GM10847 (cell line): ENCODE measurements around the gene NTN3.

Experiments
- POLR2A ChIP-seq: IDR thresholded peaks from 2 replicates; pipeline ENCODE4 v1.6.1; 2011; ENCODE audit not compliant: insufficient read length; ENCODE audit errors: extremely low read depth

NTN3 gene

DNA sequence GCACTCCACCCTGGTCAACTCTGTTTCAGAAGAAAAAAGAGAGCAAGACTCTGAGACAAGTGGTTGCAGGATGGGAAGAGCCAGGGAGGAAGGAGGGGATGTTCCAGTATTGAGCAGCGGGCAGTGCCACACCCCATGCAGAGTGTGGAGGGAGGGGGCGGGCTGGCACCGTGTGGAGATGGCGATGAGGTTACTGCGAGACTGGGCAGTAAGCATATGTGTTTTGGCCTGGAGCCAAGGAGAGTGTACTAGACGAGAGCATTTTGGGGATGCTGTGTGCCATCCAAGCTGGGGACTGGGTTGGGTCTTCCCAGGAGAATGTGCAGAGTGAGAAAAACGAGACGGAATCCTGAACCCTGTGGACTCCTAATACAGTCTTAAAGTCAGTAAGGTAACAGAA is 7.2 kb downstream of the NTN3 start:
- TF ChIP-seq POLR2A: no peak

DNA sequence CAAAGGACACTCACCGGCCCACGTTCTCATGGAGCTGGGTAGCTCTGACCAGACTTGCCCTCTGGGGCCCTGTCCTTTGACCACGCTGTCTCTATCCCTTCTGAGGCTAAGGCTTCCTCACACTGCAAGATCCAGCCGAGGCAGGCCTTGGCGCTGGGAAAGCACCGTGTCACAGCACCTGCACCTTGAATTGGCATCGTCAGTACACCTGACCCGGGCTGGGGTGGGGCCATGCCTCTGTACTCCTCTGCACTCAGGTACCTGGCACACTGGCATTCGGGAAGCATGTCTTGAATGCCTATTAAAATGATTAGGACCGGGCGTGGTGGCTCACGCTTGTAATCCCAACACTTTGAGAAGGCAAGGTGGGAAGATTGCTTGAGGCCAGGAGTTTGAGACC is 9.9 kb downstream of the NTN3 start:
- no peak for TF ChIP-seq POLR2A

DNA sequence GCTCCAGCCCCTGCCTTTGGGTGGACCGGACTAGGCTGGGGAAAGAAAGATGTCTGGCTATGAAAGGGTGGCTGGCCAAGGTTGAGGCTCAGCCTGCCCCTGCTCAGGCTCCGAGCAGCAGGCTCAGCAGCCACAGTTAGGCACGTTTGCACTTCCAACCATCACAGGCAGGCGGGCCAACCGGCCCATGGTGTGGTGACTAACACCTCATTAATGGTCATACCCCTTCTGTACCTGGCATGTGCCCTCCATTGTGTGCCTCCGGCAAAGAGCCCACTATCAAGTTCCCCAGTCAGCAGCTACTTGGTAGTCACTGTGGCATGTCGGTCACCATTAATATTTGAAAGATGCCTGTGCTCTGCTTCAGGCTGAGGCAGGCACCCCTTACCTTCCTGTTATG is 10.6 kb downstream of the NTN3 start:
- TF ChIP-seq POLR2A: no peak

DNA sequence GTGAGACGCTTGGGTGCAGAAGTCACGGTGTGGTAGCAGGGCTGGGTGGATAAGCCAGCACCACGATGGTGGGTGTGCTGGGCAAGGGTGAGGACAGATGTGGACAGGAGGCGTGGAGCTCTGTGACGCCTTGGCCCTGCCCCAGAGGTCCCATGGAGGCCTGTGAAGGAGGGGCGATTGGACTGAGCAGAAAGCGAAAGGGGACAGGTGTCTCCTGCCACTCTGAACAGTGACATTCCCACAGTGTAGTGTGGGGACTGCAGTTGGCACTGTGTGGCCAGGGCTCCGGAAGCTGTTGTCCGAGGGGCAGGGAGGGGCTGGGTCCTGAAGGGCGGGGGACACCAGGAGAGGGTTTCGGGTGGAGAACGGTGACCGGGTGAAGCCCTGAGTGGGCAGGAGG is 11.2 kb downstream of the NTN3 start:
- TF ChIP-seq POLR2A: no peak

DNA sequence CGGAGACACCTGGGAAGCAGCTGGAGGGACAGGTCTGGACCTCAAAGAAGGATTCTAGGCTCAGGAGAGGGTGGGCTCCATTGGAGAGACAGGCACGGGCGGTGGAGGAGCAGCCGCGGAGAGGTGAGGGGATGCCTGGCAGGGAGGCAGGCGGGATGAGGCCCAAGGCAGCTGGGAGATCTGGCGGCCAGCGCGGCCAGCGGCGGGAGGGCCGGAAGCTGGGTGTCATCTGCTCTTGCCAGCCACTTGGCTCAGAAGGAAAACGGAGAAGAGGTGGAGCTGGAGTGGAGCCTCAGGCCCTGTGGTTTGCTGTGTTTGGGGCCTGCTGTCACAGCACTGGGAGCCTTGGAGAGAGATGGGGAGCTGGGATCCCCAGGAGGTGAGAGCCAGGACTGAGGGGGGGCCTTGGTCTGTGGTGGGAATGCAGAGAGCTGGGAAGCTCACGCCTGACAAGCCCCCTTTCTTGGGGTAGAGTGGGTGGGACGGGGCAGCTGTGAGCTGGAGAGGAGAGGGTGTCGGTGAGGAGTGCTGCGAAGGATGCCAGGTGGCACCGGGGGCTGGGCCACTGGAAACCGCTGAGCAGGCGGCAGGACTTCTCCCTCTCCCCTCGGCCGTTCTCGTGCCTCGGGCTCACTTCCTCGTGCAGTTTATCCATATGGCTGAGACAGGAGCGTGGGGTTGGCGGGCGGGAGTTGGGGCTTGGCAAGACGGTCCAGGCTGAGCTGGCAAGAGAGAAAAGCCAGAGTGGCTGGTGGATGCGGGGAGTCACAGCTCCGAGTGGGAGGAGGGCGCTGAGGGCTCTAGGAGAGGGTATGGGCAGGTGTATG is 11.8 kb downstream of the NTN3 start:
- no peak for TF ChIP-seq POLR2A

DNA sequence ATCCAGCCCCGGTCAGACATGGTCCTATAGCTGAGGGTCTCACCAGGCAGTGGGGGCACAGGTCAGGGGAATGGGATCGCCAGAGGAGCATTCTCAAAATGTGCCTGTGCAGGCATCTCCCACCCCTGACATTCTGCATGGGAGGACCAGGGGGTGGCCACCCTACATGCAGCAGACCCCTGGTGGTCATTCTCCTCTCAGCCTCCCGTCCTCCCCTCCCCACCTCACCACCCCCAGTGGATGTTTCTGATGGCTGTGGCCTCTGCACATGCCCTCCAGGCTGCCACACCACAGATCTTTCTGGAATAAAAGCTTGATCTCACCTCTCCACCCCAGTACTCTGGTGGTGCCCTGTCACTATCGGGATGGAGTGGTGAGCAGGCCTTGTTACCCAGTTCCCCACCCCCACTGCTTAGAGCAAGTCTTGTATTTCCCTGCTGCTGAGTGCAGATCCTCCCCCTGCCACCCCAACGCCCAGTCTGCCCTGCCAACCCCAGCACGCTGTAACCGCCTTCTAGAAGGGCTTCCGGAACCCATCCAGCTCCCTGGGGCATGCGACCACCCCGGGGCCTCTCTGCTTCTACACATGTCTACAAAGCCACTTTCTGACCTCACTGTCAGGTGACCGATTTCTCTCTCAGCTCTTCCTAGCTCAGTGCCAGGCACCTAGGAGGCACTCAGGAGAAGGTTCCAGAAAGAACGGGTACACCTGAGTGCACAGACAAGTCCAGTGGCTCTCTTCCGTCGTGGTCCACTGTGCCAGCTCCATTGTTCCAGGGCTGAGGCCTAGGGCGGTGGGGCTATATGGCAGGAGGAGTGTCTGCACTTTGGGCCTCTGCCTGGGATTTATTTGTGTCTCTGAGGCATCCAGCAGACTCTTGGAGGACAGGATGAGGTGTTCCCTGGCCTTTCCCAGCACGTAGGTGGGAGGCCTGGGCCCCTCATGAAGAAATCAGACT is 13.1 kb downstream of the NTN3 start:
- TF ChIP-seq POLR2A: no peak

DNA sequence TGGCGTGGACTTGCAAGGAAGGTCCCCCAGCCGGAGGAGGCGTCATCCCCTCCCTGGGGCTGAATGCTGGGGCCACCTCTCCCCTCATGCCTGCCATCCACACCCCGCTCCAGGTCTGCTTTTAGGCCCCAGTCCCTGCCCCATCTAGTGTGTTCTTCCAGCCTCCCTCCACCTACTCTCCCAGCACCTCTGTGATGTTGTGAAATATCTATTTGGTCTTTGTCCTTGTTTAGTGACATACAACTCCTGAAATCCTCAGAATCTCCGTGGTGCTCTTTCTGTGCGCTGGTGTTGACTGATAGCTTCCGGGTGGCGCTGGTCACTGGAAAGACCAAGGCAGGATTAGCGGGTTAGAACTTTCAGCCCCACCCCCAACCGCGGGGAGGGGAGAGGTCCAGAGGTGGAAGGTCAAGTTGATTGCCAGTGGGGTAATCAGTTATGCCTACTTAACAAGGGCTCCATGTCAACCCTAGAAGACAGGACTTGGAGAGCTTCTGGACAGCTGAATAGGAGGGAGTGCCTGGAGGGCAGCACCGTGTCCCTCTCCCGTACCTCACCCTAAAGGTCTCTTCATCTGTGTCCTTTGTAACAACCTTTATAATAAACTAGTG is 13.9 kb downstream of the NTN3 start:
- no peak for TF ChIP-seq POLR2A

DNA sequence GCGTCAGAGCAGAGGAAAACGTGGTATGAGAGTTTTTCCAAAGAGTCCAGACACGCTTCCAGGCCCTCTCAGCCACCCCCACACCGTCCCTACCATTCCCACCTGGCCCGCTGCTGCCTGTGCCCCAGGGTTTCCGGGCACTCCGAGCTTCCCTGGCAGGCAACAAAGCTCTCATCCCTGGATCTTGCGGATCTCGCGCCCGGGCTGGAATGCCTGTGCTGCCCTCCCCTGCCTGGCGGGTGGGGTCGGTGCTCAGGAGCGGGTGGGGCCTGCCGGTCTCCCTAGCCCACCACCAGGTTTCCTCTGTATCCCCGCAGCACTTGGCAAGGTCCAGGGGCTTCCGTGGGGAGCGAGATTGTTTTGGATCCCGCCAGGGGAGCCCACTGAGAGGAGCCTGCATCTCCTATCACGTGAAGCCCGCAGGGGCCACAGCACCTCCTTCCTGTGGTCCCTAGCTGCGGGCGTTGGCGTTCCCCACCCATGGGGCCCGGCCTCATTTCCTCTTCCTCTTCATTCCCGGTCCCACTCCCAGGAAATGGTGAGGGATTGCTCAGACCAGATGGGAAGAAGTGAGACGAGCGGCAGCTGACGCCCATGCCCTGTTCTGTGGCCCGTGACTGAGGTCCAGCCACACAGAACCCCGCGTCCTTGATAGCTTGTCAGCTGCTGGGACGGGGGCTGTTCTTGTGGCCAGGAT is 14.9 kb downstream of the NTN3 start:
- TF ChIP-seq POLR2A: no peak

DNA sequence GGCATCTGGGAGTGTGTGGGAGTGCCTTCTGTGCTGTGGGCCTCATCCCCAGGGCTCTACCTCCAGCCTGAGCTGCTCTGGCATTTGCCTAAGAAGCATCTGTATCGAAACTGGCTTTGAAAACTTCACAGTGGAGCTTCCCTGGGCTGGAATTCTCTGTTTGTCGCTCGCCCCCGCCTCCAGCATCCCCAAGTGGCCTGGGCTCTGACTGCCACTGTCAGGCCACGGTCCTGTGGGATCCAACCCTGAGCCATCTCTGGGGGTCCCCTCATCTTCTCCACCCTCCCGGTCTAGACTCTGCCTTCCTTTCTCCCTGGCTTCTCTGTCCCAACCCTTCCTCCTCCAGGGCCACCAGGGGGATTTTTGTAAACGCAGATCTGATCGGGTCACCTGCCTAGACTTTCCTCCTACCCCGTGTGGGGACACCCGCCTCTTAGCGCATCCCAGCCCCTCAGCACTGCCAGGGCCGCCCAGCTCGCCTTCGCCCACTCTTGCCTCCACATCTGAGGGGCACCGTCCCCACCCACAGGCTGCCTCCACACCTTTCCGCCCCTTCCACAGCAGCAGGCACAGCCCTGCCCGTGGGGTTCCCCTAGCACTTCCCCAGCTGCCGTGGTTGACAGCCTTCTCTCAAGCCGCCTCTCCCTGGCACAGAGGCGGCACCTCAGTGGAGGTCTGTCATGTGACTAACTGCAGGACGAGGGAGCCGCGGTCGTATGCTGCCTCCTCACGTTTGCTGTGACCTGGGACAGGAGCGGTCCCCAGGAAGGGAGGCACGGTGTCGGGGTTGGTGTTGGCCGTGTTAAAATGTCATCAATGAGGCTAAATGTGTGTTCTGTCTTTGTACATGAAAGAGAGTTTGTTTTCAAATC is 15.8 kb downstream of the NTN3 start:
- no peak for TF ChIP-seq POLR2A

DNA sequence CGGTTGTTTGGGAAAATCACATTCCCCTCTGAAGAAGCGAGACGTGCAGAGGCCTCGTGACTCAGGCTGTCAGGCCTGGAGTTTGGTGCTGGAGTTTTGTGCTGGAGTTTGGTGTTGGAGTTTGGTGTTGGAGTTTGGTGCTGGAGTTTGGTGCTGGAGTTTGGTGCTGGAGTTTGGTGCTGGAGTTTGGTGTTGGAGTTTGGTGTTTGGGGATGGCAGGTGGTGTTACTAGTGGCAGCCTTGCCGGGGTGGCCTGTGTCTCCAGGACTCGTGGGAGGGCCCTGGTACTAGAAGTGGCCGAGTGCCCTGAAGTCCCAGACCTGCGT is 16.4 kb downstream of the NTN3 start:
- TF ChIP-seq POLR2A: no peak

DNA sequence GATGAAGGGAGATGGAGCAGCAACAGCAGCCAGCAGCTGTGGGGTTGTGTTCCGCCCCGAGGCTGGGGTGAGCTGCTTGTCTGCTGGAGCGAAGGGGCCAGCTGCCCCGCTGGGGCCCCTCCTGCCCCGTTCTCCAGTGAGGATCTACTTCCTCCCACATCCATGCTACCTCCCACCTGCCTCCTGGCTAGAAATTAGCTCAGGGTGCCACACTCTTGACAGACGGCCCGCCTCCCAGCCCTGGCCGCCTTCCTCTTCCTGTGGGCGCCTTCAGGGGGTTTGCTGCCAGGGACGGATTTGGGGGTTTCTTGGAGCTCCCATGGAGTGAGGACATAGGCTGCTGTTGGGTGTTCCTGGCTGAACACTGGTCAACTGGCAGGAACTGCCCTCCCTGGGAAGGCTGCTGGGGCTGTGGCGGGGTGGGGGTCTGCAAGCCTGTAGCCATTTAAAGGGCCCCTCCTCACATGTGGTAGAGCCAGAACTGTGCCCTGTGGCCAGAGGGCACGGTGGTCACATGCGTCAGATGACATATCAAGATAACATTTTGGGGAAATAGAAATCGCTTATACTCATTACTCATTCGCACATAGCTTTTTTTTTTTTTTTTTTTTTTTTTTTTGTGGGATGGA is 16.9 kb downstream of the NTN3 start:
- no peak for TF ChIP-seq POLR2A

DNA sequence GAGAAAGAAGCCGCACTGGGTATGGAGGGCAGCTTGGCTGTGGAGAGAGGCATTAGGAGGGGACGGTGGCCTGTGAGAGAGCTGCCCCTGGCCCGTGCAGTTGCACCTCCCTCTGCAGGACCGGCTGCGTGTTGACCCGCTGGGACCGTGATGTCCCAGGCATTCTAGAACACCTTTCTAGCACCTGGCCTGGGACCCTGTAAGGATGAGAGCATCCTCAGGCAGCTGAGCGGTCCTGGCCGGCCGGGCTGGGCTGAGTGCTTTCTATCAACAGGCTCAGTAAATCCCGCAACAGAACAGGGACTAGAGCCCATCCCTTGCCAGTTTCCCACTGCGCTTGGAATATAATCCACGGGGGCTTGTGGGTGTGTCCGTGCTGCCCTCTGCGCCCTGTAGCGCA is 18.5 kb downstream of the NTN3 start:
- TF ChIP-seq POLR2A: no peak

DNA sequence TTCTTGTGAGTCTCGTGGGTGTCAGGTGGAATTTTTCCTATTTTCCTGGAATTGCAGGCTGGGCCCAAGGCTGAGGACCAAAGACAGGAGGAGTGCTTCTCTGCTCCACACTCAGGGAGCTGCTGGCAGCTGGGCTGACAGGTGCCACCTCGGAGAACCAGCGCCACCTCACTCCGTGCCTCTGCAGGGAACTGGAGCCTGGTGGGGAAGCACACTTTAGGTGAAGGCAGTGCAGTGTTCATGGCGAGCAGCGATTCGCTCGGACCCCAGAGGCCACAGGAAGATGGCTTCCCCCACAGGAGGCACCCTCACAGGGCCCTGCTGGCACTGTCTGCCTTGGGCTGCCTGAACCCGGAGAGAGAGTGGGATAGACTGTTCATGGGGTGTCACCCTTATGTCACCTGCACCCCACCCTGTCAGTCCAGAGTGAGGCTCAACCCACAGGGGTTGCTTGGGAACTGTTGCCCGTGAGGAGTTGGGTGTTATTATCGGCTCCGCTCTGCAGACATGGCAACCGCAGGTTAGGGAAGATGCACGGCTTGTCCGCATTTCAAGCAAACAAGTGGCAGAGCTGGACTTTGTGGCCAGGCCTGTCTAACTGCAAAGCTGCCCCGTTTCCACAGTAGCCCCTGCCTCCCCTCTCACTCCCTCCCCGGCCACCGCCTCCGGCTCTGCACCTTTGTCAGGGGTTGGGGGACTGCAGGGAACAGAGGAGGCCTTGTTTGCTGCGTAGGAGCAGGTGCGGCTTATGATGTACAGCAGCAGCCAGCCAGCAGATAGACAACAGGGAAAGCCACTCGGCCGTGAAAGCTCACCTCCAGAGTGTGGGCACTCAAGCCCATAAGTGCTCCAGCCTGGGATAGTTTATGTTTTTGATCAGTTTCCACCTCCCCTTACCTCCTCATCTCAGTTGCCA is 19.4 kb downstream of the NTN3 start:
- no peak for TF ChIP-seq POLR2A

DNA sequence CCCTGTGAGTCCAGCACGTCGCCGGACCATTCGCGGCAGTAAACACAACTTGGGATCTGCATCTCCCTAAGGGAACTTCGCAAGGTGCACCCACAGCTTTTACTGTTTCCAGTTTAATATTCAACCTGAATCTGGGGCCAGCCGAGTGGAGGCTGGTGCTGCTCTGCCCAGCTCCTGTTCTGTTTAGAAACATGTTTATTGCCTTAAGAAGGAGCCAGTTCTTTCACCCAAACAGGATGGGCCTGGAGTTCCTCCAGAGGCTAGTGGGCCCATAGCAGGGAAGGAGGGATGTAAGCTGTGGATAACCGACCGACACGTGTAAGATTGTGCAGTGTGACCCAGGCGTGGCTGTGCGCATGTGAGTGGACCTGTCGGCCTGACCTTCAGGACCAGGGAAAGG is 21.2 kb downstream of the NTN3 start:
- TF ChIP-seq POLR2A: no peak
